ENCODE measurements around the gene HPF1. TPM values are rescaled to one million over a fixed set of nuclear protein-coding genes. Genes with fewer than 3 reads are reported as not detected.

Gene HPF1
- total RNA-seq, 6 donors from 2014 or later: 6.5 to 46.2 (median 16.5) TPM

DNA sequence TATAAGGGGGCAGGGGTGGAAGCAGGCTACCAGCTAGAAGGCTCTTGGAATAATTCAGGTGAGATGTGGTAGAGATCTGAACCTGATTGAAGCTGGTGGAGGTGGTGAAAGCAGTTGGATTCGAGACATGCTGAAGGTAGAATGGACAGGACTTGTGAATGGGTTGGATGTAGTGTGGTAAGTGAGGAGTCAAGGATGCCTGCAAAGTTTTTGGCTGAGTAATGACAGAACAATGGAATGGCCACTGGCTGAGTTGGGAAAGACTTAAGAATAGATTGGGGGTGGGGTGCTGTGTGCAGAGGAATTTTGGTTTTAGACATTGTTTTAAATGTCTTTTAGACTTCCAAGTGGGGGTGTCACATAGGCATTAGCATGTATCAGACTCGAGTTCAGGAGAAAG lies 33.5 kb downstream of the HPF1 start:
- H3K9me3 ChIP-seq: no peaks in the 10 kb centered on the region
- 77 to 90% methylated on average over 2 of the region's 2 CpGs for WGBS, 2 donors
- no peak overlapping the region for H3K27ac ChIP-seq
- no peaks in the 10 kb centered on the region for H3K27me3 ChIP-seq
- peaks cover 0 to 16% (median 3%) of the 10 kb centered on the region in 4 donors for H3K36me3 ChIP-seq
- no peak for DNase-seq
- H3K4me3 ChIP-seq: no peak overlapping the region
- H3K4me1 ChIP-seq: no peaks in the 10 kb centered on the region
- no peak for ATAC-seq (ENCODE audit: low FRiP score in 2 of 2)
- TF ChIP-seq, protein P1, sequence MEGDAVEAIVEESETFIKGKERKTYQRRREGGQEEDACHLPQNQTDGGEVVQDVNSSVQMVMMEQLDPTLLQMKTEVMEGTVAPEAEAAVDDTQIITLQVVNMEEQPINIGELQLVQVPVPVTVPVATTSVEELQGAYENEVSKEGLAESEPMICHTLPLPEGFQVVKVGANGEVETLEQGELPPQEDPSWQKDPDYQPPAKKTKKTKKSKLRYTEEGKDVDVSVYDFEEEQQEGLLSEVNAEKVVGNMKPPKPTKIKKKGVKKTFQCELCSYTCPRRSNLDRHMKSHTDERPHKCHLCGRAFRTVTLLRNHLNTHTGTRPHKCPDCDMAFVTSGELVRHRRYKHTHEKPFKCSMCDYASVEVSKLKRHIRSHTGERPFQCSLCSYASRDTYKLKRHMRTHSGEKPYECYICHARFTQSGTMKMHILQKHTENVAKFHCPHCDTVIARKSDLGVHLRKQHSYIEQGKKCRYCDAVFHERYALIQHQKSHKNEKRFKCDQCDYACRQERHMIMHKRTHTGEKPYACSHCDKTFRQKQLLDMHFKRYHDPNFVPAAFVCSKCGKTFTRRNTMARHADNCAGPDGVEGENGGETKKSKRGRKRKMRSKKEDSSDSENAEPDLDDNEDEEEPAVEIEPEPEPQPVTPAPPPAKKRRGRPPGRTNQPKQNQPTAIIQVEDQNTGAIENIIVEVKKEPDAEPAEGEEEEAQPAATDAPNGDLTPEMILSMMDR (IDR thresholded peaks at IDR 0.05): no peak
- TF ChIP-seq POLR2A (IDR thresholded peaks at IDR 0.05): no peak
- no peak for TF ChIP-seq POLR2AphosphoS5 (IDR thresholded peaks at IDR 0.05)

DNA sequence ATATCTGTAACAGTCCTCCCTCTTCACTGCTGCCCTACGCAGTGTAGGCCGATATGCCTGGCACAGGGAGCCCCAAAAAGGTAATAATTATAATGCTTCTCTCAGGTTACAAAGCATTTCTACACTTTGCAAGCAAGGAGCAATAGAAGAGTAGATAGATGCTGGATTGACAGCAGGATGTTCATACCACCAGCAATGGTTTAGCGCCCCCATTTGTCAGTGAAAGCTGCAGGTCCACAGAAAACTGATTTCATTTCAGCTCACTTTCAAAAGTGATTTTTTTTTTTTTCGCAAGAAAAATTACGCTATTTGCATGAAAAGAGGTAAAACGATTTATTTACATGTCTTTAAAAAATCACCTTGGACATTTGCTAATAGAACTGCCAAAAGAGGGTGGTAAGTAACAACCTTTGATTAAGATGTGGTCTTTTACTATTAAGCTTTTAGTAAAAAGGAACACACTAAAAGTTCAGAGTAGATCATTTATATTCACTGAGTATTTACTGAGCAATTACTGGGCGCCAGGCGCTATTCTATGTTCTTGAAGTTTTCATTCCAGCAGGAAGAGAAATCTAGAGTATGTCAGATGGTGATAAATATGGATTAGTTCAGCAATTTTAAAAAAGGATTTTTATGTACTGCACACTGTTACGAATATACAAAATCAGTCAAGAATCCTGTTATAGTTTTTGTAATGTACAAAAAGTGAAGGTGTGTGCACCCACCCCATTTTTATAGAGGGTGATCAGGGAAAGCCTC lies 34.4 kb downstream of the HPF1 start:
- Histone ChIP-seq H3K27ac (no peak overlapping the region), H3K4me1 (no peaks in the 10 kb centered on the region), H3K9me3 (no peaks in the 10 kb centered on the region), H3K36me3 (peaks cover 0 to 12% (median 0%) of the 10 kb centered on the region in 4 donors), H3K27me3 (no peaks in the 10 kb centered on the region), H3K4me3 (no peak overlapping the region)
- ATAC-seq (ENCODE audit: low FRiP score in 2 of 2) (no peak), DNase-seq (no peak)
- TF ChIP-seq, protein P1 (IDR thresholded peaks at IDR 0.05): peak in 1 of 6 experiments; percentile 5
- TF ChIP-seq POLR2A (IDR thresholded peaks at IDR 0.05): no peak
- 91 to 92% methylated on average over 9 of the region's 9 CpGs for WGBS, 2 donors

DNA sequence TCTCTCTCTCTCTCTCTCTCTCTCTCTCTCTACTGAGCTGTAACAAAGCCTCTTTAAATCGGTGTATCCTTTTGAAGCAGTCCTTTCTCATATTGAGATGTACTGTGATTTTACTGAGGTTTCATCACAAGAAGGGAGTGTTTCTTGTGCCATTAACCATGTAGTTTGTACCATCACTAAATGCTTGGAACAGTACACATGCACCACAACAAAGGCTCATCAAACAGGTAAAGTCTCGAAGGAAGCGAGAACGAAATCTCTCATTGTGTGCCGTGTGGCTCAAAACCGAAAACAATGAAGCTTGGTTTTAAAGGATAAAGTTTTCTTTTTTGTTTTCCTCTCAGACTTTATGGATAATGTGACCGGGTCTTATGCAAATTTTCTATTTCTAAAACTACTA lies 37.2 kb downstream of the HPF1 start:
- peaks cover 0 to 22% (median 0%) of the 10 kb centered on the region in 4 donors for H3K36me3 ChIP-seq
- 90 to 95% methylated on average over 7 of the region's 7 CpGs for WGBS, 2 donors
- TF ChIP-seq, protein P1 (IDR thresholded peaks at IDR 0.05): no peak
- no peaks in the 10 kb centered on the region for H3K27me3 ChIP-seq
- no peak overlapping the region for H3K4me3 ChIP-seq
- ATAC-seq (ENCODE audit: low FRiP score in 2 of 2) (no peak), DNase-seq (no peak)
- H3K27ac ChIP-seq: no peak overlapping the region
- no peaks in the 10 kb centered on the region for H3K4me1 ChIP-seq
- H3K9me3 ChIP-seq: no peaks in the 10 kb centered on the region

DNA sequence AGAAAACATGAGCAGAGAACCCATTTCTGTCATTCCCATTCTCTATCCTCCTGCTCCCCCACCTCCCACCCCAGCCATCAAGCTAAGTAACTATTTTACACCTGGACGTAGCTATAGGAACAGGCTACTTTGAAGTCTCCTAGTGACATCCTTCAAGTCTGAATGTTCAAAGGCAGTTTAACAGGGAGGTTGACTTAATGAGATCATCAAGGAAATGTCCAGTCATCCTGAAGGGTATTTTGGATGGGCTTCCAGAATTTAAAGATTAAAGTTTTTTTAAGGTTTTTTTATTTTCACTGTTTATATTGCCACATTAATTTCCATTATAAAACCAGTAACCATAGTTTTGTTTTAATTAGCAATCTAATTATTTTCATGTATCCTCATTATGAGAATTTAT lies 41.1 kb downstream of the HPF1 start:
- no peak for TF ChIP-seq POLR2AphosphoS5 (IDR thresholded peaks at IDR 0.05)
- no peak for TF ChIP-seq POLR2A (IDR thresholded peaks at IDR 0.05)
- TF ChIP-seq, protein P1 (IDR thresholded peaks at IDR 0.05): no peak
- no peak for TF ChIP-seq EP300 (IDR thresholded peaks at IDR 0.05)
- DNase-seq: no peak
- no peaks in the 10 kb centered on the region for H3K27me3 ChIP-seq
- H3K9me3 ChIP-seq: no peaks in the 10 kb centered on the region
- H3K4me1 ChIP-seq: no peaks in the 10 kb centered on the region
- peaks cover 0 to 50% (median 14%) of the 10 kb centered on the region in 4 donors for H3K36me3 ChIP-seq
- H3K27ac ChIP-seq: no peak overlapping the region
- H3K4me3 ChIP-seq: no peak overlapping the region
- ATAC-seq (ENCODE audit: low FRiP score in 2 of 2): no peak
- WGBS, 2 donors: 94 to 96% methylated on average over 1 of the region's 1 CpG

DNA sequence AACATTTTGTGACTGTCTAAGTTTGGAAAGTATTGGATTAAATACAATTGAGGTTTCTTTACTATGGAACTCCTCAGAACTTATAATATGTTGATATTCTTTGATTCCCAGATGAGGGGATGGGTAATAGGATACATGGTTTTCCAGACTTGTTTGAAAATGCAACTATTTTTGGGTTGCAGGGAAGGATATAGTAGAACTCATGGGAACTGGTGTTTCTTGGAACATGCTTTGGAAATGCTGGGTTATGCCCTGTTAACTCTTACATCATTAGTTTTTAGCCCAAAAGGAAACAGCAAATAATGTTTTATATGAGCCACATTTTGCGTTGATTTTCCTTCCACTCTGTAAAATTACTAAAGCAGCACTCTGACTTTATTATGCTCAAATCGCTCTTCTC lies 41.9 kb downstream of the HPF1 start:
- Histone ChIP-seq H3K9me3 (no peaks in the 10 kb centered on the region), H3K27ac (no peak overlapping the region), H3K4me1 (no peaks in the 10 kb centered on the region), H3K27me3 (no peaks in the 10 kb centered on the region), H3K4me3 (no peak overlapping the region), H3K36me3 (peaks cover 0 to 50% (median 14%) of the 10 kb centered on the region in 4 donors)
- no peak for DNase-seq
- 90 to 93% methylated on average over 2 of the region's 2 CpGs for WGBS, 2 donors
- ATAC-seq (ENCODE audit: low FRiP score in 2 of 2): no peak
- TF ChIP-seq EP300 (IDR thresholded peaks at IDR 0.05): no peak
- TF ChIP-seq, protein P1 (IDR thresholded peaks at IDR 0.05): no peak
- TF ChIP-seq POLR2AphosphoS5 (IDR thresholded peaks at IDR 0.05): no peak
- no peak for TF ChIP-seq POLR2A (IDR thresholded peaks at IDR 0.05)

Measured in upper lobe of left lung (tissue), 6 donors.